ENCODE data around the gene ZNF500. TPM values are rescaled to one million over a fixed set of nuclear protein-coding genes. Genes with fewer than 3 reads are reported as not detected.

ZNF500 gene
- total and polyA plus RNA-seq, 8 donors: 0.45 to 19.3 (median 4.5) TPM

DNA sequence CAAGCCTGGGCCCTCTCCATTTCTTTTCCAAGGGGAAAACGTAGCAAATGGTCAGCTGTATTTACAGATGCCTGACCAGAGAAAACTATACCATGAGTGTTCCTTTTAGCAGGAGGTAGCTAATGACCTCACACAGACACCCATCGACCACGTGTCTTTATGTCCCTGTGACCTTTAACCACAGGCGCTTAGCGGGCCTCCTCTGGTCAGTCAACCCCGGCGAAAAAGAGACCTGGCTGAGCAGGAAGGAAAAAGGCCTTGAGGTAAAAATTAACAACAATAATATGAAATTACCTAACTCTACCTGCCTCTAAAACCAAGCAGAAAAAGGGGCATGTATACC, 64.5 kb downstream of the ZNF500 start:
- no peaks in the 10 kb centered on the region for H3K27me3 ChIP-seq
- H3K27ac ChIP-seq: peak overlapping the region in 2 of 5 donors; percentile 22 to 43
- H3K4me1 ChIP-seq: peaks cover 0 to 19% (median 13%) of the 10 kb centered on the region in 4 donors
- no peak overlapping the region for H3K4me3 ChIP-seq
- 47 to 72% (median 58%) methylated on average over 7 of the region's 7 CpGs for WGBS, 5 donors
- TF ChIP-seq, protein P1, sequence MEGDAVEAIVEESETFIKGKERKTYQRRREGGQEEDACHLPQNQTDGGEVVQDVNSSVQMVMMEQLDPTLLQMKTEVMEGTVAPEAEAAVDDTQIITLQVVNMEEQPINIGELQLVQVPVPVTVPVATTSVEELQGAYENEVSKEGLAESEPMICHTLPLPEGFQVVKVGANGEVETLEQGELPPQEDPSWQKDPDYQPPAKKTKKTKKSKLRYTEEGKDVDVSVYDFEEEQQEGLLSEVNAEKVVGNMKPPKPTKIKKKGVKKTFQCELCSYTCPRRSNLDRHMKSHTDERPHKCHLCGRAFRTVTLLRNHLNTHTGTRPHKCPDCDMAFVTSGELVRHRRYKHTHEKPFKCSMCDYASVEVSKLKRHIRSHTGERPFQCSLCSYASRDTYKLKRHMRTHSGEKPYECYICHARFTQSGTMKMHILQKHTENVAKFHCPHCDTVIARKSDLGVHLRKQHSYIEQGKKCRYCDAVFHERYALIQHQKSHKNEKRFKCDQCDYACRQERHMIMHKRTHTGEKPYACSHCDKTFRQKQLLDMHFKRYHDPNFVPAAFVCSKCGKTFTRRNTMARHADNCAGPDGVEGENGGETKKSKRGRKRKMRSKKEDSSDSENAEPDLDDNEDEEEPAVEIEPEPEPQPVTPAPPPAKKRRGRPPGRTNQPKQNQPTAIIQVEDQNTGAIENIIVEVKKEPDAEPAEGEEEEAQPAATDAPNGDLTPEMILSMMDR (IDR thresholded peaks at IDR 0.05): no peak
- TF ChIP-seq POLR2AphosphoS5 (IDR thresholded peaks at IDR 0.05) (no peak), EP300 (IDR thresholded peaks at IDR 0.05) (no peak), POLR2A (IDR thresholded peaks at IDR 0.05) (no peak)
- H3K9me3 ChIP-seq: no peaks in the 10 kb centered on the region
- no peak for DNase-seq
- peaks cover 47 to 97% (median 95%) of the 10 kb centered on the region in 4 donors for H3K36me3 ChIP-seq
- intact Hi-C loops (cut with DNase I; ENCODE audit: low total_unique reads): no loop called here

DNA sequence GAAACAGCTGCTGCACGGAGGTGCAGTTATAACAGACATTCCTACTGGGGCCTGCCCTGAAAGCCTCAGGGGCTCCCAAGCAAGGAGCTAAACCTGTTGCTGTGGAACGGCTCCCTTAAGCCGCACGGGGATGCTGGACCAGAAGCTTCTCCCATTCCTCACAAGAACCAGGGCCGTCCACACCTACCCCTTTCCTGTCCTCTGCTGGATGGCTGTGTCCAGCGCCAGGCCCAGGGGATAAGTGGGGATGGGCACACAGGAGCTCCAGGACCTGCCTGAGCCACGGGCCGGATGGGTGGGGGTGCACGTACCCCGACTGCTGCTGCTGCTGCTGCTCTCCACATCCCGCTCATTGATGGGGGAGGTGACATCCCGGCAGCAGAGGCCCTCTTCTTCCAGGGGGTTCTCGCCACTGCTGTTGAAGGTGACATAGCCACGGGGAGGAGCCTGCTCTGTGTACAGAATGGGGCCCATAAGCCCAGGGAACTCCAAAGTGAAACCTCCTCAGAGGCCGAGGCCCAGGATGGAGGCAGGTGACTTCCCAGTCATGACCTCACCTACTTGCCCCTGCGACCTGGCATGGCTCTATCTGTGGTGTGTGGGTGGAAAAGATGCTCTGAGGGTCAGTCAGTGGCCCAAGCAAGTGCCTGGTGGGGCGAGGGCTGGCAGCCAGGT, 65.0 kb downstream of the ZNF500 start:
- DNase-seq: peak in 1 of 2 donors; percentile 50
- 68 to 86% (median 75%) methylated on average over 8 to 17 of the region's 17 CpGs for WGBS, 5 donors
- Histone ChIP-seq H3K4me3 (no peak overlapping the region), H3K27ac (peak overlapping the region in 4 of 5 donors; percentile 7 to 43 (median 24)), H3K36me3 (peaks cover 51 to 97% (median 95%) of the 10 kb centered on the region in 4 donors), H3K9me3 (no peaks in the 10 kb centered on the region), H3K4me1 (peaks cover 0 to 22% (median 14%) of the 10 kb centered on the region in 4 donors), H3K27me3 (no peaks in the 10 kb centered on the region)
- TF ChIP-seq POLR2AphosphoS5 (IDR thresholded peaks at IDR 0.05) (no peak), EP300 (IDR thresholded peaks at IDR 0.05) (no peak), POLR2A (IDR thresholded peaks at IDR 0.05) (no peak)
- TF ChIP-seq, protein P1 (IDR thresholded peaks at IDR 0.05): no peak
- intact Hi-C loops (cut with DNase I; ENCODE audit: low total_unique reads): no loop called here

DNA sequence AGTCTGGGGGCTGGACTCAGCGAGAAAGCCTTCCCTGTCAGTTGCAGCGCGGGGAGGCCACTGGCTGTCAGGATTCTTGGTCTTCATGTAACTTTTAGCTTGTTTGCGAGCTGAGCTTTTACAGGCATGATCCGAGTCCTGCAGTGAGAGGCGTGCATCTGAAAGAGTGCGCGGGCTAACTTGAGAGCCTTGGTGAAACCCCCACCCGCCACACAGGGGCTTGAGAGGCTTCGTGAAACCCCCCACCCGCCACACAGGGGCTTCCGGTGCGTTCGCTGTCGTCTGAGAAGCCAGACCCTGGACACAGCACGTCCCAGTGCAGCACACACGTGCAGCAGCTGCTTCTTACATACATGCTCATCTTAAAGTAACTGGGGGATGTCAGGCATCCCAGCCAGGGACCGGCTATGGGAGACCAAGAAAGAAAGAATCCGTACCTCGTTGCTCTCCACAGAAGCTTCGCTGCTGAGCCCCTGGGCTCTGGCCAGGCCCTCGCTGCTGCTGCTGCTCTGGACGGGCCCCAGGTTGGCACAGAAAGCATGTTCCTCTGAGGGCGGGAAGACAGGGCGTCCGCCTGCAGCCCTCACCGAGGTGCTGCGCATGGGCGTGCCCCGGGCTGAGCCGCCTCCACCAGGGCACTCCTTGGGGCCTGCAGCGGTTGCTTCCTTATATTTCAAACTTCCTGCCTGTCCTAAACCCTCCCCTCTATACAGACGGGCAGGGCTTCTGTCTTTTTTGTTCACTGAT, 65.8 kb downstream of the ZNF500 start:
- H3K4me3 ChIP-seq: no peak overlapping the region
- H3K4me1 ChIP-seq: peaks cover 0 to 28% (median 18%) of the 10 kb centered on the region in 4 donors
- H3K27me3 ChIP-seq: no peaks in the 10 kb centered on the region
- peak overlapping the region in 3 of 5 donors; percentile 22 to 43 (median 25) for H3K27ac ChIP-seq
- DNase-seq: peak; percentile 5 to 85
- 73 to 81% (median 77%) methylated on average over 21 to 33 of the region's 33 CpGs for WGBS, 5 donors
- H3K36me3 ChIP-seq: peaks cover 59 to 97% (median 95%) of the 10 kb centered on the region in 4 donors
- TF ChIP-seq EP300 (IDR thresholded peaks at IDR 0.05): no peak
- TF ChIP-seq, protein P1 (IDR thresholded peaks at IDR 0.05): no peak
- TF ChIP-seq POLR2A (IDR thresholded peaks at IDR 0.05): no peak
- TF ChIP-seq POLR2AphosphoS5 (IDR thresholded peaks at IDR 0.05): no peak
- intact Hi-C loops (cut with DNase I; ENCODE audit: low total_unique reads): no loop called here
- H3K9me3 ChIP-seq: no peaks in the 10 kb centered on the region

DNA sequence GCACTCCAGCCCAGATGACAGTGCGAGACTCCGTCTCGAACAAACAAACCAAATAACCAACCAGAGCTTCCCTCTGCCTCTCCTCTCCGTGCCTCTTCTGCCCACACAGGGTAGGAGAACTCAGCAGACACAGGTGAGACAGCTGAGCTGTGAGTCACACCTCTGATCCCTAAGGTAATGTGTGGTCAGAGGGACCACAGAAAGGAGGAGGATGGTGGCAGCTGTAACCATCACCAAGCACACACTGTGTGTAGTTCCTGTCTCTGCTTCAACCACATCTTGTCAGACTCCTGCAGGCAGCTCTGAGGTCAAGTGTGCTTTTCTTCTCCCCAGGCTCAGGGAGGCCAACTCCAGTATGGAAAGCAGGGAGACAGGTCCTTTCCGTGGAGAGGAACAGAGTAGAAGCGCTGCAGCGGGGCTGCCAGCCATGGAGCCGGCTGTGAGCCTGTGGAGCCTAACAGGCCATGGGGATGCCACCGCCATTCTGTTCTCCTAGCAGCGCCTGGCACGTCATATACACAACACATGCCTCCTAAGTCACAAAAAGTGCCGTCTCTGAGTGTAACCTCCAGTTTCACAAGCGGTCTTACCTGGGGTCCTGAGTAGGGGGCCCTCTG, 66.5 kb downstream of the ZNF500 start:
- Histone ChIP-seq H3K36me3 (peaks cover 66 to 100% (median 98%) of the 10 kb centered on the region in 4 donors), H3K4me1 (peaks cover under 1 to 35% (median 25%) of the 10 kb centered on the region in 4 donors)
- DNase-seq: no peak

More for the DNA sequence above, 66.5 kb downstream of the ZNF500 start:
- no peak overlapping the region for H3K27ac ChIP-seq
- H3K27me3 ChIP-seq: no peaks in the 10 kb centered on the region
- no peaks in the 10 kb centered on the region for H3K9me3 ChIP-seq
- TF ChIP-seq EP300 (IDR thresholded peaks at IDR 0.05) (no peak), POLR2AphosphoS5 (IDR thresholded peaks at IDR 0.05) (no peak), POLR2A (IDR thresholded peaks at IDR 0.05) (no peak)
- TF ChIP-seq, protein P1 (IDR thresholded peaks at IDR 0.05): no peak
- intact Hi-C loops (cut with DNase I; ENCODE audit: low total_unique reads): no loop called here
- WGBS, 5 donors: 87 to 92% (median 91%) methylated on average over 13 of the region's 13 CpGs
- no peak overlapping the region for H3K4me3 ChIP-seq

All from stomach (tissue), 9 donors.